Measurements from ENCODE around the gene CD99L2. TPM values are rescaled to one million over a fixed set of nuclear protein-coding genes. Genes with fewer than 3 reads are reported as not detected.

CD99L2 gene
- total RNA-seq, 1 donor from 2014 or later, result 49.9 TPM

GRCh38 chrX:150736475-150736874 lies 162.0 kb downstream of the CD99L2 start:
- no peaks in the 10 kb centered on the region for H3K4me1 Mint-ChIP-seq (ENCODE audit: low read depth, unreplicated experiment)
- no peak for DNase-seq
- no peaks in the 10 kb centered on the region for H3K36me3 Mint-ChIP-seq (ENCODE audit: unreplicated experiment)
- H3K9me3 Mint-ChIP-seq (ENCODE audit: unreplicated experiment), result no peaks in the 10 kb centered on the region
- no peak overlapping the region for H3K4me3 Mint-ChIP-seq (ENCODE audit: unreplicated experiment)
- no peak for TF ChIP-seq CTCF (IDR thresholded peaks at IDR 0.05; ENCODE audit: partially characterized antibody, unreplicated experiment)
- no peak overlapping the region for H3K27ac Mint-ChIP-seq (ENCODE audit: unreplicated experiment)
- H3K27me3 Mint-ChIP-seq (ENCODE audit: unreplicated experiment), result no peaks in the 10 kb centered on the region

DNA sequence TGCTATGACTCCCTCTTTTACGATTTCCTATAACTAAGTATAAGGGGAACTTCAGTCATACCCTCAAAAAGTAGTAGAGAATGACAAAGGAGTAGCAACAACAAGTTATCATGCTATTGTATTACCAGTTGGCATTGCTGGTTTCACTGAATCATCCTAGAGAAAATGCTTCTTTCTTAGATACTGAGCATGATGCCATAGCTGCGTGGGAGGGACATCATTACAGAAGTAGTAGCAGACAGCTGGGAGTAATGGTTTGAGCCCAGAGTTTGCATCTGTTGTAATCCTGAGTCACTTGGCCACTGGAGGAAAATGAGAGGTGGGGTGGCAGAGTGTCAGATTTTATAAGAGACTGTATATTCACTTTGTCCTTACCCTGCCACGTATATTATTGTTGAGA lies 166.7 kb downstream of the CD99L2 start:
- Mint-ChIP-seq H3K4me3 (ENCODE audit: unreplicated experiment) (no peak overlapping the region), H3K4me1 (ENCODE audit: low read depth, unreplicated experiment) (no peaks in the 10 kb centered on the region), H3K27ac (ENCODE audit: unreplicated experiment) (no peak overlapping the region), H3K9me3 (ENCODE audit: unreplicated experiment) (no peaks in the 10 kb centered on the region), H3K36me3 (ENCODE audit: unreplicated experiment) (no peaks in the 10 kb centered on the region), H3K27me3 (ENCODE audit: unreplicated experiment) (no peaks in the 10 kb centered on the region)
- TF ChIP-seq CTCF (IDR thresholded peaks at IDR 0.05; ENCODE audit: partially characterized antibody, unreplicated experiment), result no peak
- no peak for DNase-seq

DNA sequence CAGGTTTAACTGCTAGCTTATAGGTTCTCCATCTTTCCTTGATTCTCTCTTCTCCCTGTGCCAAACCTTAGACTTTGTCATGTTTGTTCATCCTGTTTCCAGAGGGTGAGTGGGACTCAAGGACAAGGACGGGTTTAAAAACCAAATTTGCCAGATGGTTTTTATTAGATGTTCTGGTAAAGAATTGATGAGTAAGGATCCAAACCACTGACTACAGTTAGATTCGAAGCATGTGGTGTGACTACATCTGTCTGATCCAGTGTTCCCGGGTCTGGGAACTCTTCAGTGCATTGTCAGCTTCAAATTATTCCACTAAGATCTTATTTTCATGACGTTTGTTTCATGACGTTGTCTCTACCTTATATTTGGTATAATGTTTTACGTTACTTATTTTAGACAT lies 167.7 kb downstream of the CD99L2 start:
- TF ChIP-seq CTCF (IDR thresholded peaks at IDR 0.05; ENCODE audit: partially characterized antibody, unreplicated experiment), result no peak
- Mint-ChIP-seq H3K4me3 (ENCODE audit: unreplicated experiment) (no peak overlapping the region), H3K9me3 (ENCODE audit: unreplicated experiment) (no peaks in the 10 kb centered on the region), H3K4me1 (ENCODE audit: low read depth, unreplicated experiment) (no peaks in the 10 kb centered on the region), H3K27me3 (ENCODE audit: unreplicated experiment) (no peaks in the 10 kb centered on the region), H3K27ac (ENCODE audit: unreplicated experiment) (no peak overlapping the region), H3K36me3 (ENCODE audit: unreplicated experiment) (no peaks in the 10 kb centered on the region)
- DNase-seq, result no peak

DNA sequence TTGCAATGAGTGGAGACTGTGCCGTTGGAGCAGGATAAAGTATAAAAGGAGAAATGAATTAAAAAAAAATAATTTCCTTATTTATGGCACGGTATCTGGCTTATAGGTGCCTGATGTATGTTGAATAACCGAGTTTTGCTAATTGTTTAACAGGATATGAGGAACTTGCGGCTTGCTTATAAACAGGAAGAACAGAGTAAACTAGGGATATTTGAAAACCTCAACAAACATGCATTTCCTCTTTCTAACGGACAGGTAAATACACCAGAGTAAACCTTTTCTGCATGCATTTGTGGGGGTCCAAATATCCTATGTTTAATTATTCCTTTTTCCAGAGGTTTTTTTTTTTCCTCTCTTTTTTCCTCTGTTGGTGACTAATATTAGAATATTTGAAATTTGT lies 168.5 kb downstream of the CD99L2 start:
- Mint-ChIP-seq H3K4me3 (ENCODE audit: unreplicated experiment) (no peak overlapping the region), H3K27ac (ENCODE audit: unreplicated experiment) (no peak overlapping the region), H3K36me3 (ENCODE audit: unreplicated experiment) (no peaks in the 10 kb centered on the region), H3K9me3 (ENCODE audit: unreplicated experiment) (peaks cover 2% of the 10 kb centered on the region), H3K4me1 (ENCODE audit: low read depth, unreplicated experiment) (no peaks in the 10 kb centered on the region), H3K27me3 (ENCODE audit: unreplicated experiment) (no peaks in the 10 kb centered on the region)
- DNase-seq, result no peak
- TF ChIP-seq CTCF (IDR thresholded peaks at IDR 0.05; ENCODE audit: partially characterized antibody, unreplicated experiment), result no peak

DNA sequence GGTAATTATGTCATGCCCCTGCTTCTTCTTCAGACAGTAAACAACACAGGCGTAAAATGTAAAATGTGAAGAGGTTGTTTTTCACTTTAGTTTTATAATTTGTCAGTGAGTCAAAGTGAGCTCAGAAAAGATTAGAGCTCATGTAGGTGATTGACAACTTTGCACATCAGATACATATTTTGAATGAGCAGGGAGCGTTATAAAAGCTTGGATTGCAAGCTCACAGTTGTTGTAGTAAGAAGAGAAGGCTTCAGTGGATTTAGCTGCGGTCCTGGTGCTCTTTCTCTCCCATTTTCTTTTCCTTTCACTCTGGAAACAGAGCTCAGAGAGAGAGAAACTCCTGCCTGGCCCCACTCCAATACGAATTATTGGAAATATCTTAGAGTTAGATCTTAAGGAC lies 178.8 kb downstream of the CD99L2 start:
- no peaks in the 10 kb centered on the region for H3K27me3 Mint-ChIP-seq (ENCODE audit: unreplicated experiment)
- H3K27ac Mint-ChIP-seq (ENCODE audit: unreplicated experiment), result no peak overlapping the region
- DNase-seq, result no peak

More for the DNA sequence above, 178.8 kb downstream of the CD99L2 start:
- no peak for TF ChIP-seq CTCF (IDR thresholded peaks at IDR 0.05; ENCODE audit: partially characterized antibody, unreplicated experiment)
- no peaks in the 10 kb centered on the region for H3K36me3 Mint-ChIP-seq (ENCODE audit: unreplicated experiment)
- H3K4me3 Mint-ChIP-seq (ENCODE audit: unreplicated experiment), result no peak overlapping the region
- H3K4me1 Mint-ChIP-seq (ENCODE audit: low read depth, unreplicated experiment), result peaks cover 7% of the 10 kb centered on the region
- peaks cover 1% of the 10 kb centered on the region for H3K9me3 Mint-ChIP-seq (ENCODE audit: unreplicated experiment)

Other genes with a start within 250 kb of the CD99L2 start
- gene MTMR1, start 205.3 kb downstream of the CD99L2 start, total RNA-seq (ENCODE audit: unreplicated experiment), result 29.6 TPM
- 131 TPM for gene HMGB3, start 84.7 kb upstream of the CD99L2 start, total RNA-seq (ENCODE audit: unreplicated experiment)

Data from glutamatergic neuron (in vitro differentiated cells).